Type B pancreatic cell (in vitro differentiated cells): Measurements from ENCODE around the gene ZC3H11A. TPM values are rescaled to one million over a fixed set of nuclear protein-coding genes. Genes with fewer than 3 reads are reported as not detected.
"Not testable (repeated sequence)": the region's sequence is repeated elsewhere in the genome, so short reads cannot be mapped to it uniquely, and the experiment has no call there.

Experiments
- DNase-seq: peaks from one replicate; pipeline ENCODE4 v3.0.0; 2021; ENCODE audit warnings: mixed read lengths; ENCODE audit not compliant: unreplicated experiment; ENCODE audit errors: extremely low spot score
- H3K27ac Mint-ChIP-seq: 2 replicates; pipeline ENCODE4 v1.8.0; 2021; ENCODE audit warnings: mild to moderate bottlenecking, mixed read lengths
- H3K27me3 Mint-ChIP-seq: 2 replicates; pipeline ENCODE4 v1.8.0; 2021; ENCODE audit warnings: mixed read lengths
- H3K36me3 Mint-ChIP-seq: 2 replicates; pipeline ENCODE4 v1.8.0; 2021; ENCODE audit warnings: mixed read lengths
- H3K4me1 Mint-ChIP-seq: one replicate; pipeline ENCODE4 v1.8.0; 2021; ENCODE audit warnings: mixed read lengths; ENCODE audit not compliant: unreplicated experiment
- H3K4me3 Mint-ChIP-seq: 2 replicates; pipeline ENCODE4 v1.8.0; 2021; ENCODE audit warnings: mild to moderate bottlenecking, mixed read lengths
- H3K9me3 Mint-ChIP-seq: 2 replicates; pipeline ENCODE4 v1.8.0; 2021; ENCODE audit warnings: mixed read lengths
- CTCF ChIP-seq: fragments of 200-600 bp; sonication (generic); conservative IDR thresholded peaks from 2 replicates; pipeline ENCODE4 v1.5.0; 2021; ENCODE audit warnings: antibody characterized with exemption, mild to moderate bottlenecking
- total RNA-seq: library from RNA; stranded (reverse); gene quantifications from 2 replicates; pipeline ENCODE4 v1.2.1, GENCODE V29; 2021; ENCODE audit warnings: low replicate concordance

ZC3H11A gene
- total RNA-seq, 1 donor from 2014 or later: 95.5 TPM

- no peak for DNase-seq
- H3K27ac Mint-ChIP-seq: no peak overlapping the region
- no peaks in the 10 kb centered on the region for H3K36me3 Mint-ChIP-seq
- peaks cover 5% of the 10 kb centered on the region for H3K9me3 Mint-ChIP-seq
- no peak overlapping the region for H3K4me3 Mint-ChIP-seq
- H3K27me3 Mint-ChIP-seq: no peaks in the 10 kb centered on the region
- H3K4me1 Mint-ChIP-seq: peaks cover 3% of the 10 kb centered on the region
- TF ChIP-seq CTCF: no peak
Observed at GRCh38 chr1:203789966-203790365, 5.5 kb upstream of the ZC3H11A start.

- Mint-ChIP-seq H3K9me3 (peaks cover 4% of the 10 kb centered on the region), H3K27ac (no peak overlapping the region), H3K27me3 (no peaks in the 10 kb centered on the region), H3K4me1 (peaks cover 8% of the 10 kb centered on the region), H3K4me3 (no peak overlapping the region), H3K36me3 (peaks cover 10% of the 10 kb centered on the region)
- no peak for DNase-seq
- TF ChIP-seq CTCF: no peak
Observed at GRCh38 chr1:203791498-203791897, 3.9 kb upstream of the ZC3H11A start.

GRCh38 chr1:203792486-203792885 lies 2.9 kb upstream of the ZC3H11A start:
- H3K27me3 Mint-ChIP-seq: no peaks in the 10 kb centered on the region
- H3K4me1 Mint-ChIP-seq: peaks cover 16% of the 10 kb centered on the region

GRCh38 chr1:203793561-203793960 lies 1.9 kb upstream of the ZC3H11A start:
- not testable (repeated sequence) for DNase-seq, H3K27me3 Mint-ChIP-seq, H3K9me3 Mint-ChIP-seq, H3K27ac Mint-ChIP-seq, H3K4me3 Mint-ChIP-seq
- peaks cover 28% of the 10 kb centered on the region for H3K36me3 Mint-ChIP-seq
- H3K4me1 Mint-ChIP-seq: peaks cover 25% of the 10 kb centered on the region

More at GRCh38 chr1:203792486-203792885, 2.9 kb upstream of the ZC3H11A start:
- Mint-ChIP-seq H3K27ac (no peak overlapping the region), H3K4me3 (no peak overlapping the region), H3K36me3 (peaks cover 17% of the 10 kb centered on the region), H3K9me3 (peaks cover 4% of the 10 kb centered on the region)
- DNase-seq: no peak
- TF ChIP-seq CTCF: no peak

- no peak for DNase-seq
- H3K9me3 Mint-ChIP-seq: peaks cover 4% of the 10 kb centered on the region
- no peaks in the 10 kb centered on the region for H3K27me3 Mint-ChIP-seq
- TF ChIP-seq CTCF: no peak
- H3K36me3 Mint-ChIP-seq: peaks cover 42% of the 10 kb centered on the region
- H3K4me1 Mint-ChIP-seq: peaks cover 34% of the 10 kb centered on the region
- peak overlapping the region; percentile 99 for H3K4me3 Mint-ChIP-seq
- H3K27ac Mint-ChIP-seq: peak overlapping the region; percentile 99
Observed at GRCh38 chr1:203794764-203795440, 521 bp upstream of the ZC3H11A start.

- TF ChIP-seq CTCF: no peak
- H3K9me3 Mint-ChIP-seq: peaks cover 4% of the 10 kb centered on the region
- peaks cover 41% of the 10 kb centered on the region for H3K4me1 Mint-ChIP-seq
- peak overlapping the region; percentile 99 for H3K27ac Mint-ChIP-seq
- no peaks in the 10 kb centered on the region for H3K27me3 Mint-ChIP-seq
- peak overlapping the region; percentile 99 for H3K4me3 Mint-ChIP-seq
- no peak for DNase-seq
- peaks cover 49% of the 10 kb centered on the region for H3K36me3 Mint-ChIP-seq
Observed at GRCh38 chr1:203796236-203796605, 798 bp downstream of the ZC3H11A start.
